ENCODE results near the gene SLC25A38. TPM values are rescaled to one million over a fixed set of nuclear protein-coding genes. Genes with fewer than 3 reads are reported as not detected.

Gene SLC25A38
- total RNA-seq, 1 experiment from 2014 or later = 29.7 TPM

GRCh38 chr3:39378957-39379777 lies 4.0 kb upstream of the SLC25A38 start:
- Histone ChIP-seq H4K20me1 (ENCODE audit: low read length) (no peaks in the 10 kb centered on the region), H3K9me2 (replicated peaks; ENCODE audit: low read length) (no peaks in the 10 kb centered on the region), H3F3A (ENCODE audit: low read length, unreplicated experiment) (no peaks in the 10 kb centered on the region), H3K4me2 (ENCODE audit: low read length) (no peak overlapping the region), H3K27me3 (ENCODE audit: low read length) (peaks cover 7% of the 10 kb centered on the region), H3K79me2 (ENCODE audit: low read length) (no peaks in the 10 kb centered on the region), H2AFZ (ENCODE audit: low read length) (no peak overlapping the region), H3K9ac (ENCODE audit: low read length) (no peak overlapping the region), H3K27ac (ENCODE audit: low read length) (no peak overlapping the region), H3K4me1 (ENCODE audit: insufficient read depth, low read length) (peaks cover 7% of the 10 kb centered on the region), H3K9me3 (ENCODE audit: low read length) (no peaks in the 10 kb centered on the region), H3K4me3 (ENCODE audit: low read length) (no peak overlapping the region), H3K36me3 (ENCODE audit: low read depth, low read length) (no peaks in the 10 kb centered on the region)
- DNase-seq = no peak
- ATAC-seq = no peak
- intact Hi-C loops (cut with micrococcal nuclease) = loop anchor here (1.0 to 2.0 kb wide), 2 partner anchors 86 to 190 kb away; no protein-coding TSS in a partner anchor
- TF ChIP-seq EZH2phosphoT487 (IDR thresholded peaks at IDR 0.05; ENCODE audit: borderline replicate concordance, low read length) (no peak), EZH2 (IDR thresholded peaks at IDR 0.05; ENCODE audit: low read length, unreplicated experiment) (no peak), CTCF (conservative IDR thresholded peaks at IDR 0.05; ENCODE audit: low read depth, low read length) (no peak)
- BruUV-seq (replicated peaks) = no TSS peak
- CTCF ChIA-PET = no interaction called here
- POLR2A ChIA-PET (ENCODE audit: unreplicated experiment) = no interaction called here

- Histone ChIP-seq H3K9me2 (replicated peaks; ENCODE audit: low read length) (no peaks in the 10 kb centered on the region), H3K36me3 (ENCODE audit: low read depth, low read length) (no peaks in the 10 kb centered on the region), H2AFZ (ENCODE audit: low read length) (no peak overlapping the region), H3K4me2 (ENCODE audit: low read length) (no peak overlapping the region), H3K9me3 (ENCODE audit: low read length) (no peaks in the 10 kb centered on the region), H3K27ac (ENCODE audit: low read length) (no peak overlapping the region), H3K4me1 (ENCODE audit: insufficient read depth, low read length) (peaks cover 12% of the 10 kb centered on the region), H3K27me3 (ENCODE audit: low read length) (peaks cover 7% of the 10 kb centered on the region), H4K20me1 (ENCODE audit: low read length) (peaks cover 4% of the 10 kb centered on the region; the same call in 1 of the 2 replicates), H3K9ac (ENCODE audit: low read length) (no peak overlapping the region), H3K79me2 (ENCODE audit: low read length) (peaks cover 6% of the 10 kb centered on the region), H3F3A (ENCODE audit: low read length, unreplicated experiment) (no peaks in the 10 kb centered on the region), H3K4me3 (ENCODE audit: low read length) (no peak overlapping the region)
- no TSS peak for BruUV-seq (replicated peaks)
- ChIA-PET CTCF (no interaction called here), POLR2A (ENCODE audit: unreplicated experiment) (no interaction called here)
- TF ChIP-seq EZH2phosphoT487 (IDR thresholded peaks at IDR 0.05; ENCODE audit: borderline replicate concordance, low read length) = no peak
- no peak for TF ChIP-seq EZH2 (IDR thresholded peaks at IDR 0.05; ENCODE audit: low read length, unreplicated experiment)
- no peak for TF ChIP-seq CTCF (conservative IDR thresholded peaks at IDR 0.05; ENCODE audit: low read depth, low read length)
- no peak for DNase-seq
- intact Hi-C loops (cut with micrococcal nuclease) = loop anchor here (2.0 to 10.0 kb wide), 4 partner anchors 172 to 1245 kb away; partner anchors contain the start of genes ACAA1 and MYD88
- no peak for ATAC-seq
Measured at GRCh38 chr3:39379778-39380155, 3.4 kb upstream of the SLC25A38 start.

- H3K4me3 ChIP-seq (ENCODE audit: low read length) = no peak overlapping the region
- peaks cover 23% of the 10 kb centered on the region for H3K4me1 ChIP-seq (ENCODE audit: insufficient read depth, low read length)
- no peak overlapping the region for H3K27ac ChIP-seq (ENCODE audit: low read length)
- TF ChIP-seq EZH2 (IDR thresholded peaks at IDR 0.05; ENCODE audit: low read length, unreplicated experiment) (no peak), CTCF (conservative IDR thresholded peaks at IDR 0.05; ENCODE audit: low read depth, low read length) (no peak), EZH2phosphoT487 (IDR thresholded peaks at IDR 0.05; ENCODE audit: borderline replicate concordance, low read length) (no peak)
- peaks cover 23% of the 10 kb centered on the region for H3K79me2 ChIP-seq (ENCODE audit: low read length)
- no peaks in the 10 kb centered on the region for H3K36me3 ChIP-seq (ENCODE audit: low read depth, low read length)
- H4K20me1 ChIP-seq (ENCODE audit: low read length) = peaks cover 20% of the 10 kb centered on the region
- intact Hi-C loops (cut with micrococcal nuclease) = loop anchor here (5.0 to 10.0 kb wide), 3 partner anchors 174 to 1247 kb away; partner anchors contain the start of genes ACAA1 and MYD88
- no TSS peak for BruUV-seq (replicated peaks)
- H3K9me3 ChIP-seq (ENCODE audit: low read length) = no peaks in the 10 kb centered on the region
- H3K9ac ChIP-seq (ENCODE audit: low read length) = no peak overlapping the region
- H3F3A ChIP-seq (ENCODE audit: low read length, unreplicated experiment) = no peaks in the 10 kb centered on the region
- no peak for ATAC-seq
- H3K27me3 ChIP-seq (ENCODE audit: low read length) = no peaks in the 10 kb centered on the region; the same call in 1 of the 2 replicates
- ChIA-PET POLR2A (ENCODE audit: unreplicated experiment) (no interaction called here), CTCF (no interaction called here)
- DNase-seq = no peak
- H3K4me2 ChIP-seq (ENCODE audit: low read length) = no peak overlapping the region
- no peaks in the 10 kb centered on the region for H3K9me2 ChIP-seq (replicated peaks; ENCODE audit: low read length)
- H2AFZ ChIP-seq (ENCODE audit: low read length) = no peak overlapping the region
Measured at GRCh38 chr3:39381432-39381831, 1.7 kb upstream of the SLC25A38 start.

Data from PC-3 (cell line).